A673 (cell line): ENCODE data around the gene RNF115.

ENCODE experiments used
- EZH2 ChIP-seq: fragments of 200-600 bp; sonication (generic); IDR thresholded peaks from 2 replicates; pipeline ENCODE4 v1.6.1; 2017; ENCODE audit warnings: borderline replicate concordance, low read depth, mild to moderate bottlenecking, mixed read lengths, antibody characterized with exemption, low read length; ENCODE audit not compliant: poor library complexity, severe bottlenecking
- TF ChIP-seq, protein P1 (sequence below): fragments of 300-800, 200-600 bp; sonication (generic); conservative IDR thresholded peaks from 2 replicates; pipeline ENCODE4 v1.5.1; 2017; ENCODE audit warnings: low read depth, mild to moderate bottlenecking, antibody characterized with exemption, low read length, moderate library complexity, mixed read lengths

DNA sequence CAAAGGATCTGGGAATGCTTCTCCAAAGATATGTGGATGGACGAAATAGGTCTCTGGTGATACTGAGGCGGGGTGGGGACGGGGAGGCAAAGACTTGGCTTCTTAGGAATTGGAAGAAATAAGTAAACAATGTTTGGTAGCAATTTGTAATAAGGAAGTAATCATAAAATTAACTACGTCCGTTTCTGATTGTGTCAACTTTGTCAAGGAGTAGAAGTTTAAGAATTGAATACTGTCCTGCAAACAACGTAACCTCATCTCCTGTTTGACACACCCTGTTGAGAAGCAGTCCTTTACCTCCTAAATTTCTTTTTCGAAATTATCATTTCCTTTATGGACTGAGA is 576 bp upstream of the RNF115 start:
- TF ChIP-seq, protein P1, sequence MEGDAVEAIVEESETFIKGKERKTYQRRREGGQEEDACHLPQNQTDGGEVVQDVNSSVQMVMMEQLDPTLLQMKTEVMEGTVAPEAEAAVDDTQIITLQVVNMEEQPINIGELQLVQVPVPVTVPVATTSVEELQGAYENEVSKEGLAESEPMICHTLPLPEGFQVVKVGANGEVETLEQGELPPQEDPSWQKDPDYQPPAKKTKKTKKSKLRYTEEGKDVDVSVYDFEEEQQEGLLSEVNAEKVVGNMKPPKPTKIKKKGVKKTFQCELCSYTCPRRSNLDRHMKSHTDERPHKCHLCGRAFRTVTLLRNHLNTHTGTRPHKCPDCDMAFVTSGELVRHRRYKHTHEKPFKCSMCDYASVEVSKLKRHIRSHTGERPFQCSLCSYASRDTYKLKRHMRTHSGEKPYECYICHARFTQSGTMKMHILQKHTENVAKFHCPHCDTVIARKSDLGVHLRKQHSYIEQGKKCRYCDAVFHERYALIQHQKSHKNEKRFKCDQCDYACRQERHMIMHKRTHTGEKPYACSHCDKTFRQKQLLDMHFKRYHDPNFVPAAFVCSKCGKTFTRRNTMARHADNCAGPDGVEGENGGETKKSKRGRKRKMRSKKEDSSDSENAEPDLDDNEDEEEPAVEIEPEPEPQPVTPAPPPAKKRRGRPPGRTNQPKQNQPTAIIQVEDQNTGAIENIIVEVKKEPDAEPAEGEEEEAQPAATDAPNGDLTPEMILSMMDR = no peak
- TF ChIP-seq EZH2 = no peak
